Femur (tissue), 1 donor: Measurements from ENCODE around the gene PRR20D.
"Not testable (repeated sequence)": the region's sequence is repeated elsewhere in the genome, so short reads cannot be mapped to it uniquely, and the experiment has no call there.

Experiments used
- DNase-seq: peaks from one replicate; pipeline ENCODE4 v3.0.0-alpha.2; 2017

Gene PRR20D

DNA sequence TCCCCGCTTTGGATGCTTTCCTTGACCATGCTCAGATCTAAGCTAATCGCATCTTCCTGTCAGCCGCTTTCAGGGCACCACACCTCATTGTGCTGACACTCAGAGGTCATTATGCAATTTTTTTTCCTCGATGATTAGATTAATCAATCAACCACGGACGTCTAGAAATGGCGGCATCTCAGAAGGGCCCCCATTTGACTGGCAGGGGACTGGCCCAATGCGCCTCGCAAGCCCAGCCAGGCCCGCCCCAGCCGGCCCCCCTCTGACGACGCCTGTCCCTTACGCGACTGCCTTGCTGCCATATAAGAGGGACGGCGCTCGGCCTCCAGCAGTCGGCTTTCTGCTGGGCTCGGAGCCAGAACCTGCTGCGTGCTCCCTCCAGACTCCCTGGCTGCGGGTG is at the start of gene PRR20D:
TSS of gene PRR20D (plus strand) at position 301 of the 400 bp plus-strand sequence. CDS start 387 bp downstream, outside the sequence.
- DNase-seq, result not testable (repeated sequence)

GRCh38 chr13:57114945-57115344 is 45.5 kb upstream of the PRR20D start:
- no peak for DNase-seq

GRCh38 chr13:57123681-57124080 is 36.8 kb upstream of the PRR20D start:
- DNase-seq, result peak; percentile 88

DNA sequence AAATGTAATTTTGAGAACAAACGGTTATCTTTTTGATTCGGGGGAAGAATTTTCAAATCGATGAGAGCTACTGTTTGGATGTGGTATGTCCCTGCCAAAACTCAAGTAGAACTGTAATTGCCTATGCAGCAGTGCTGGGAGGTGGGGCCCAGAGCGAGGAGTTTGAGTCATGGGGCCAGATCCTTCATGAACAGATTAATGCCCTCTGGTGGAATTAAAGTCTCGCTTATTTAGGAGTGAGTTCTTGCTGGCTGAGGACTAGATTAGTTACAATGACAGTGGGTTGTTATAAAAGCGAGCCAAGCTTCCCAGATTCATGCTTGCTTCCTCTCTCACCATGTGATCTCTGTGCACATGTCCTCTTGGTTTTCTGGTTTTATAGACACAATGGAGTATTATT is 31.5 kb upstream of the PRR20D start:
- no peak for DNase-seq

GRCh38 chr13:57136093-57136492 is 24.3 kb upstream of the PRR20D start:
- no peak for DNase-seq

- no peak for DNase-seq
These were observed 22.8 kb upstream of the PRR20D start for GRCh38 chr13:57137585-57137984.

DNA sequence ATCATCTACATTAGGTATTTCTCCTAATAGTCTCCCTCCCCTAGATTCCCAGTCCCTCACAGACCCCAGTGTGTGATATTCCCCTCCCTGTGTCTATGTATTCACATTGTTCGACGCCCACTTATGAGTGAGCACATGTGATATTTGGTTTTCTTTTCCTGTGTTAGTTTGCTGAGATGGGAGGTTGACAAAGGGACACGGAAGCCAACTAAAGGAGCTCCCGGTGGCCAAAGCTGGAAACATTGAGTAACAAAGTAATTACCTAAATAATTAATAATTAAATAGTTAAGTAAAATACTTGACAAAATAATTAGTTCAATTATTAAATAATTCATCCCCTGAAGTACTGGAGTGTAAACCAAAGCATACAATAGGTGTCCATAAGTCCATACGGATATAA is 21.4 kb upstream of the PRR20D start:
- no peak for DNase-seq

GRCh38 chr13:57139781-57140180 is 20.7 kb upstream of the PRR20D start:
- DNase-seq, result not testable (repeated sequence)

DNA sequence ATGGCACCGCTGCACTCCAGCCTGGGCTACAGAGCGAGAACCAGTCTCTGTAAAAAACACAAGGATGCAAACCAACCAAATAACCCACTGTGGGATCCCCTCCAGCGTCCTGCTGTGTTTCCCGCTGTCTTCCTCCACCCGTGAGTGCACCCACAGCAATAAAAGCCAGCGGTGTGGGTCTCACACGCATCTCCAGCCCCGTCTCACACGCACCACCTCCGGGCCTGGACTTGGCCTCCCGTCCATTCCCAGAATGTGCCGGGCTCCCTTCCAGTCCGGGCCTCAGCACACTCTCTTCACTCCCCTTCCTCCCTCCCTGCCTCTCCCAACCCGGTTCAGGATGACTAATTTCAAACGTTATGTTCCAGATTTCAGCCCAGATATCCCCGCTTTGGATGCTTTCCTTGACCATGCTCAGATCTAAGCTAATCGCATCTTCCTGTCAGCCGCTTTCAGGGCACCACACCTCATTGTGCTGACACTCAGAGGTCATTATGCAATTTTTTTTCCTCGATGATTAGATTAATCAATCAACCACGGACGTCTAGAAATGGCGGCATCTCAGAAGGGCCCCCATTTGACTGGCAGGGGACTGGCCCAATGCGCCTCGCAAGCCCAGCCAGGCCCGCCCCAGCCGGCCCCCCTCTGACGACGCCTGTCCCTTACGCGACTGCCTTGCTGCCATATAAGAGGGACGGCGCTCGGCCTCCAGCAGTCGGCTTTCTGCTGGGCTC is 20.0 kb upstream of the PRR20D start, which contains the start of gene PRR20A:
TSS of gene PRR20A (plus strand) at position 684 of the 734 bp plus-strand sequence. CDS start 387 bp downstream, outside the sequence.
- not testable (repeated sequence) for DNase-seq

DNA sequence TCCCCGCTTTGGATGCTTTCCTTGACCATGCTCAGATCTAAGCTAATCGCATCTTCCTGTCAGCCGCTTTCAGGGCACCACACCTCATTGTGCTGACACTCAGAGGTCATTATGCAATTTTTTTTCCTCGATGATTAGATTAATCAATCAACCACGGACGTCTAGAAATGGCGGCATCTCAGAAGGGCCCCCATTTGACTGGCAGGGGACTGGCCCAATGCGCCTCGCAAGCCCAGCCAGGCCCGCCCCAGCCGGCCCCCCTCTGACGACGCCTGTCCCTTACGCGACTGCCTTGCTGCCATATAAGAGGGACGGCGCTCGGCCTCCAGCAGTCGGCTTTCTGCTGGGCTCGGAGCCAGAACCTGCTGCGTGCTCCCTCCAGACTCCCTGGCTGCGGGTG is 13.2 kb upstream of the PRR20D start, which contains the start of gene PRR20B:
TSS of gene PRR20B (plus strand) at position 301 of the 400 bp plus-strand sequence. CDS start 387 bp downstream, outside the sequence.
- DNase-seq, result not testable (repeated sequence)

- DNase-seq, result not testable (repeated sequence)
These were observed 12.3 kb upstream of the PRR20D start for GRCh38 chr13:57148106-57148505.

DNA sequence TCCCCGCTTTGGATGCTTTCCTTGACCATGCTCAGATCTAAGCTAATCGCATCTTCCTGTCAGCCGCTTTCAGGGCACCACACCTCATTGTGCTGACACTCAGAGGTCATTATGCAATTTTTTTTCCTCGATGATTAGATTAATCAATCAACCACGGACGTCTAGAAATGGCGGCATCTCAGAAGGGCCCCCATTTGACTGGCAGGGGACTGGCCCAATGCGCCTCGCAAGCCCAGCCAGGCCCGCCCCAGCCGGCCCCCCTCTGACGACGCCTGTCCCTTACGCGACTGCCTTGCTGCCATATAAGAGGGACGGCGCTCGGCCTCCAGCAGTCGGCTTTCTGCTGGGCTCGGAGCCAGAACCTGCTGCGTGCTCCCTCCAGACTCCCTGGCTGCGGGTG is 6.7 kb upstream of the PRR20D start, which contains the start of gene PRR20C:
TSS of gene PRR20C (plus strand) at position 301 of the 400 bp plus-strand sequence. CDS start 387 bp downstream, outside the sequence.
- not testable (repeated sequence) for DNase-seq

- not testable (repeated sequence) for DNase-seq
These were observed 6.5 kb downstream of the PRR20D start, which contains the start of gene PRR20E for GRCh38 chr13:57166897-57167296. PRR20E (plus strand) TSS chr13:57167197; CDS start chr13:57167584, 387 bp downstream.

DNA sequence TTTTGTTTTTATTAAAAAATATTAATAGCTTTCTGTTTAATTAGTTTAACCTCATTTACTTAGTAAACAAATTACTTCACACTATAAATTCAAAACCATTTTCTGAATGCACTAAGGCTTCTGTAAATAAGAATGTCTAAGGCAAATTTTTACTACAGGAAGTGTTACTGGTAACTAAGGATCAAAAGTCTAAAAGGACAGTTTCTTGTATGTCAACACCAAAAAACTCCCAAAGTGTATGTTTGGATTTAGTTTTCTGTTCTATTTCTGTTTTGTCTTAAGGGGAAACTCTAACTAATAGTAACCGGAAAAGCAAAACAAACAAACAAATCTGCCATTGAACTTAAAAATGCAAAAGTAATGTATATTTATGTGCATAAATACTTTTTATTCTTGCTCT is 31.2 kb downstream of the PRR20D start:
- DNase-seq, result no peak

- DNase-seq, result no peak
These were observed 52.6 kb downstream of the PRR20D start for GRCh38 chr13:57212989-57213388.
